Activated CD4-positive, alpha-beta T cell treated with anti-CD3 and anti-CD28 coated beads, Interleukin-2, amount 50 U/mL, for 24 hours (primary cell): Measurements from ENCODE around the gene HIP1.
"Not testable (repeated sequence)": the region's sequence is repeated elsewhere in the genome, so short reads cannot be mapped to it uniquely, and the experiment has no call there.

Source experiments
- DNase-seq, 2 donors: peaks; one replicate each; pipeline ENCODE4 v3.0.0-alpha.2; 2020; ENCODE audit warnings: low read depth in 1 of 2, low spot score in 1 of 2

HIP1 gene

DNA sequence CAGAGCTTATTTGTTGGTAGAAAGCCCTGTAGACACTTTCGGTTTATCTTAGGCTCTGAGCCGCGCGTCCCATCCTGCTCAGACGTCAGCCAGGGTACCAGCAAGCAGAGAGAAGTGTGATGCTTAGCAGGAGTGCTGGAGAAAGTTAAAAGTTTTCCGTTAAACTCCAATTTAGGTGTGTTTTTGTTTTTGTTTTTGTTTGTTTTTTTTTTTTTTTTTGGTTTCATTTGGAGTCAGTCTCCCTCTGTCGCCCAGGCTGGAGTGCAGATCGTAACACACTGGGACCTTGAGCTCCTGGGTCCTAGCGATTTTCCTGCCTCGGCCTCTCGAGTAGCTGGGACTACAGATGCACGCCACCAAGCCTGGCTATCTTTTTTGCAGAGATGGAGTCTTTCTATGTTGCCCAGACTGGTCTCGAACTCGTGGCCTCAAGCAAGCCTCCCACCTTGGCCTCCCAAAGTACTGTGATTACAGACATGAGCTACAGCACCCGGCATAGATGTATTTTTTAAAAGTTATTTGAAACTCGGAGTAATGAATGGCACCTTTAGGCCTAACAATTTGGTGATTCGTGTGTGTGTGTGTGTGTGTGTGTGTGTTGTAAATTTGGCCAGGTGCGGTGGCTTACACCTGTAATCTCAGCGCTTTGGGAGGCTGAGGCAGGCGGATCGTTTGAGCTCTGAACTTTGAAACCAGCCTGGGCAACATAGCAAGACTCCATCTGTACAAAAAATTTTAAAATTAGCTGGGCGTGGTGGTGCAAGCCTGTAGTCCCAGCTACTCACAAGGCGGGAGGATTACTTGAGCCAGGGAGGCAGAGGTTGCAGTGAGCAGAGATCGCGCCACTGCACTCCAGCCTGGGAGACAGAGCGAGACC is 1.3 kb upstream of the HIP1 start:
- no peak for DNase-seq

DNA sequence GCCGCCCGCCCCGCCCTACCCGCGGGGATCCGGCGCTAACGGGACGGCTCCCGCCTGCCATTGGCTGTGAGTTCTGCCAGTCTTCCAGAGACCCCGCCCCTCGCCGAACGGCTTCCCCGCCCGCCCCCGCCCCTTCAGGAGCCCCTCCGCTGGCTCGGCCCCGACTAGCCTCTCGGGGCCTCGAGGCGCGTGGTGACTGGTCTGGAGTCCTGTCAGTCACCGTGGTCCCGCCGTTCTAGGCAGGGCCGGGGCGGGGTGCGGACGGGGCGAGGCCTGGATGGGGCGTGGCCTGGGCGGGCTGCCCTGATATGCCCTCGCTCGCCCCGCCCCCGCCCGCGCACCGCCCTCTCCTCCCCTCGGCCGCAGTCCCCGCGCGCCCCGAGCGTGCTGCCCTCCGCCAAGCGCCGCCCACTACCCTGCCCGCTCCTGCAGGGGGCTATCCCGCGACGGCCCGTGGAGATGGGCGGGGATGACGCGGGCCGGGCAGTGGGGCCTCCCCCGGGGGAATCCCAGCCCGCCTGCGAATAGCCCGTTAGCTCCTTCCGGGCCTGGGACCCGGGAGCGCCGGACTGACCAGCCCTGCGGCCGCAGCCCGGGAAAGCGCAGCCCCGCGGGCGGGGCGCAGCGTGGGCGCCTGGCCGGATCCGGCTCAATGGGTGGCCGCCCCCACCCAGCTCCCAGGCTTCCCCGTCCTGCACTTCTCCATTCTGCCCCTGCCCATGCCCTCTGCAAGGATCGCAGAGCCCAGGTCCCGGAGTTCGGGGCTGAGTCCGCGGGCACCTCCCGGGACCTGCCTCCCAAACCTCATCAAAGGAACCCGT is 444 bp upstream of the HIP1 start:
- DNase-seq: peak; percentile 98 to 99

DNA sequence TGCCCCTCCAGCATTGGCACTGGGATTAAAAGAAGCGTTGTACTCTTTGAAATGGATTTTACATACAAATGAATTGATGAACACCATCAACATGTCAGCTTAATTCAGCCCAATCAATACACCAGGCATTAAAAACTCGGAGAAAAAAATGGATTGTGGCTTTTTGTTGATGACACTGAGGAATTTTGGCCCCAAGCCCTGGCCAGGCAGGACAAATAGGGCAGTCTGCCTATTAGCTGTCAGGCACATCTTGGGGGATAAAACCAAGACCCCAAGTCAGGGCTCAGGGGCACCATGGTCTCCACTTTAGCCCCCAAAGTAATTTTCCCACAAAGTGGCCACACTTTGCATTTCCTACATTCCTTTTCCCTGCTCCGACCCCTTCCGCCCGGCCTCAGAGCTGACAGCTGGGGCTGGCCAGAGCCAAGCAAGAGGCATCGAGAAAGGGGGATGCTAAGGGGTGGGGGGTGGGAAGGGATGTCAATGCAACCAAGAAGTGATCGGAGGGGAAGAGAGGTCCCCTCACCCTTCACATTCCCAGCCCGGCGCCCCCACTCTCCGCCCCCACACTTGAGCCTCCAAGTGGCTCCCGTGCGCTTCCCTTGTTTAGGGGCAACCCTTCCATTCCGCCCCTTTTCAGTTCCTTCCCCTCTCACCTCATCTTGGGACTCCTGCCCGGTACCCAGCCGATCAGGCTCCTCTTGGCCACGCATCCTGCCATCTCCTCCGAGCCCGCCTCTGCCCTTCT is 711 bp downstream of the HIP1 start:
- no peak for DNase-seq

DNA sequence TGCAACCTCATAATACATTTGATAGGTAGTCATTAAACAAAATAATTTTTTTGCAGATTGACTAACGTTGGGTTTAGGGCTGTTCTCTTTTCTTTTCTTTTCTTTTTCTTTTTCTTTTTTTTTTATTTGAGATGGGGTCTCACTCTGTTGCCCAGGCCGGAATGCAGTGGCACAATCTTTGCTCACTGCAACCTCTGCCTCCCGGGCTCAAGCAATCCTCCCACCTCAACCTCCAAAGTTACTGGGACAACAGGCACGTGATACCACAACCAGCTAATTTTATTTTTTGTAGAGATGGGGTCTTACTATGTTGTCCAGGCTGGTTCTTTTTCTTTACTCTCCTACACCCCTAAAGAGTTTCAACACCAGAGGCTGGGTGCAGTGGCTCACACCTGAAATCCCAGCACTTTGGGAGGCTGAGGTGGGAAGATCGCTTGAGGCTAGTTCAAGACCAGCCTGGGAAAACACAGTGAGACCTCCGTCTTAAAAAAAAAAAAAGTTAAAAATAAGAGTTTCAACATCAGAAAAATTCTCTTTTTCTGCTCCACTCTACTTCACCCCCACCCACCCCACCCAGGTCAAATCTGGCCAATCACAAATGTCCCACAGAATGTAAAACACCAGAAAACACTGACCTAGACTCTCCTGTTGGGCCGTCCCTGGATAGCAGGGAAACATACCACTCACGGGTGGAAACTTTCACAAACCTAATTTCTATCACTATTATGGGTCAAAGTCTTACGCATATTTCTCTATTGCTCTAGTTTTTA is 3.0 kb downstream of the HIP1 start:
- DNase-seq: no peak

DNA sequence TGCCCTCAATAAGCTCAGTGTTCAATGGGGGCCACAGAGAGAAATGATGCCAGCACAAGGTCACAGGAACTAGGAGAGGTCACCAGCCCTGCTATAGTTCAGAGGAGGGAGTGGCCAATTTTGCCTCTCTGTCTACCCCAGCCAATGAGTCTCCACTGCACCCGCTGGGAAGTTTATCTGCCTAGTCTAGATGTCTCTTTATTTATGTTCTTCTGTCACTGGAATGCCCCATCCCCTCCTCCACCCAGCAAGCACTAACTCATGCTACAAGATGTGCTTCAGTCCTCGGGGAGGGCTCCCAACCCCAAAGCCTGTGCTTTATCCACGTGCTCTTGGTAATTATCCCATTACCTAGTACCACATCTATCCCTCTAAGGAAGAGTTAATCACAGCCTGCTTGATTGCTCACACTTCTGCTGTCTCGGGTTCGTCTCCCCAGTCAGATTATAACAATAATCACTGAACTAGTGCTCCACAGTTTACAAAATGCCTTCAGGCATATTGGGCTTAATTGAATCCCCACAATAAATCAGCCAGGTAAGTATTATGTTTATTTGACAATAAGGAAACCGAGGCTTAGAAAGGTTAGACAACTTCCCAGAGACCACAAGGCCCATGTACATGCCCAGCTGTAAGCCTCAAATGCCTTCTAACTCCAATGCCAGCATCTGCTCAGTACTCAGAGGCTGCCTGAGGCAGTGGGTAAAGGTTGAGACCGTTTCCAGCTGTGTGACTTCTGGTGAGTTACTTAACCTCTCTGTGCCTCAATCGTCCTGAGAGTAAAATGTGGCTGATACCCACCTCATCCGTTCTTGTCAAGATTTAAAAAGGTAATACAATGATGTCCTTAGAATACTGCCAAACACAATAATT is 3.9 kb downstream of the HIP1 start:
- DNase-seq: no peak

DNA sequence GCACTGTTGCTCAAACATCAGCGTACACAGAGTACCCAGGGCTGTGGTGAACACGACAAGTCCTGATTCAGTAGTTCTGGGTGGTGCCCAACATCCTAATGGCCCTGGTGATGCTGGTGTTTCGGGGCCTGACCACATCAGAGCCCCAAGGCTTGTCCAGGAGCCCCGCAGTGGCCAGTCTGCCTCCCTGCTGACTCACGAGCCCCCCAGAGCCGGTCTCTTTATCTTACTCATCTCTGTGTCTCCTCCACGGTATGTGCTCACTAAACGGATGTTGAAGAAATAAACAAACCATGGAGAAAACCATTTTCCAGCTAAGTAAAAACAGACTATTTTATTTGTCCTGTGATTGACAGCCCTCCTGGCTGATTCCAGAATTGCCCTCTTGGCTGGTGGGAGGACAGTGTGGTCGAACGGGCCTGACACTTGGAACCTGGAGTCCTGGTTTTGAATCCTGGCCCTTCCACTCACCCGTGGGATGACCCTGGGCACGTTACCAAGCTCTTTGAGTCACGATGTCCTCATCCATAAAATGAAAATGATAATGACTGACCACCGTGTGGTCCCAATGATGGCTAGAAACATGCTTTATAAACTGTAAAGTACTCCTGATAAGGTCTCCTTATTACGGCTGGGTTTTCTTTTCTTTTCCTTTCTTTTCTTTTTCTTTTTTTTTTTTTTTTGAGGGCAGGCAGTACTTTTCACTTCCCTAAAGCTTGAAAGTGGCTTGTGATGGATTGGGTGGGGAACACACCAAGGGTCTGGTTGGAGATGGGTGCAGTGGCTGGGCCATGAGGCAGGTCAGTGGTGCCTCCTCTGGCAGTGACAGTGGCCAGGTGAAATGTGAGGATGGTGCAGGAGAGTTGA is 5.7 kb downstream of the HIP1 start:
- DNase-seq: no peak

DNA sequence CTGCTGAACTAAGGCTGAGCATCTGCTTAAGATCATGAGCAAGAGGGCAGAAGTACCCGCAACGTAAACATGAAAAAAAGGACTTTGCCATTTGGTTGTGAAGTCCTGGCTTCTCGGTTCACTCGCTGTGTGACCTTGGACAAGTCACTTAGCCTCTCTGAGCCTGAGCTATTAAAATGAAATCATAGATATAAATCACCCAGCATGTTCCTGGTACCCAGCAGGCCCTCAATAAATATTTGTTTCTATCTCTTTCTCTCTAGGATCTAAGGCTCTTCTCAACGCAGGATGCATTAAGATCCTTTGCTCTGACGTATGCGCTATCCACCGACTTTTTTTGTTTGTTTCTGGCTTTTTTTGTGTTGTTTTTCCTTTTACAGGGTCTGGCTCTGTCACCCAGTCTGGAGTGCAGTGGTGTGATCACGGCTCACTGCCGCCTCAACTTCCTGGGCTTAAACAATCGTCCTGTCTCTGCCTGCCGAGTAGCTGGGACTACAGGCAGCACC is 6.7 kb downstream of the HIP1 start:
- DNase-seq: no peak

DNA sequence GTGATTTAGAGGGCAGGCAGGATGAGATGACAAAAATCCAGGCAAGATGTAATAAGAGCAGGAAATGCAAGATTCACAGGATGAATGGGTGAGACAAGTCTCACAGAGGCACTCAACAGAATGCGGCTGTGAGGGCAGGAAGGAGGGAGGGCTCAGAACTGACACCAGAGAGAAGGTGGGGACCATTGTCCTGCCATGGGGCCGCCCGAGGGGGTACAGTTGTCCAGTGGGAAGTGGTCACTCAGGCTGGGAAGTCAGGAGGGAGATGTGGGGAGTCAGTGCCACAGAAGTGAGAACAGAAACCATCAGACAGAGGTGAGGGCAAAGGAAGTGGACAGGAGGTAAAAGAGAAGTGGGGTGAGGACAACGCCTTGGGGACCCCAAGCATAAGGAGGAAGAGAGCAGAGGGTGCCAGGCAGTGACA is 8.9 kb downstream of the HIP1 start:
- no peak for DNase-seq

DNA sequence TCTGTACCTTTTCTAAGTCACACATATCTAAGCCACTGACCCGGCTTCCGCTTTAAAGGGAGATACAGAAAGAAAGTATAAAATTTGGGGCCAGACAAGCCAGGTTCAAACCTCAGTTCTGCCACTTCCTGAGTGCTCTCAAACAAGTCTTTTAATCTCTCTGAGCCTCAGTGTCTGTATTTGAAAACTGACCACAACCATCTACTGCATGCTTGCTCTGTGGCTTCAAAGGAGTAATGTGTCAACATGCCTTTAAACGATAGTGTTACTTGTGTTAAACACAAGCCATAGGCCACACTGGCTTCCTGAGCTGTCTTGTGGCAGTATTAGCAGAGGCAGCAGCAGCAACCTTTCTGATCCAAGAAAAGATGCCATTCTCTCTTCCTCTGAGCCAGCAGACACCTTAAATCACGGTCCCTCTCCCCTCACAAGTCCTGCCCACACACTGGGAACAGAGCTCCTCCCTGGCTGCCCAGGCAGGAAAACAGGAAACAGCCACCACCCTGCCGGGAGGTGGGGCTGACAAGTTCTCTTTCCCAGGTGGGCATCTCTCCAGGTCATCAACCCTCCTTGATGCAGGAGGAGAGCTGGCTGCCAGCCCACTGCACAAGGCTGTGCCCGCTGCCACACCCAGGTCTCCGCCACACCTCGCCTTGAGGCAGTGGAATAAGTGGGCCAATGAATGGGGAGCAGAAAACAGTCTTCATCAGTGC is 10.7 kb downstream of the HIP1 start:
- no peak for DNase-seq

DNA sequence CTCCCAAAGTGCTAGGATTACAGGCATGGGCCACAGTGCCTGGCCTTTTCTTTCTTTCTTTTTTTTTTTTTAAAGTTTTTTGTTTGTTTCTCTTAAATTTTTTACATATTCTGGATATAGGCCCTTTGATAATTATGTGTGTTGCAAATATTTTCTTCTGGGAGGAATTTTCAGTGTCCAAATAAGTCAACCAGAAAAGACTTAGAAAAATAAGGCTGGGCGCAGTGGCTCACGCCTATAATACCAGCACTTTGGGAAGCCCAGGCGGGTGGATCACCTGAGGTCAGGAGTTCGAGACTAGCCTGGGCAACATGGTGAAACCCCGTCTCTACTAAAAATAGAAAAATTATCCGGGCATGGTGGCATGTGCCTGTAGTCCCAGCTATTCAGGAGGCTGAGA is 11.4 kb downstream of the HIP1 start:
- DNase-seq: not testable (repeated sequence)

DNA sequence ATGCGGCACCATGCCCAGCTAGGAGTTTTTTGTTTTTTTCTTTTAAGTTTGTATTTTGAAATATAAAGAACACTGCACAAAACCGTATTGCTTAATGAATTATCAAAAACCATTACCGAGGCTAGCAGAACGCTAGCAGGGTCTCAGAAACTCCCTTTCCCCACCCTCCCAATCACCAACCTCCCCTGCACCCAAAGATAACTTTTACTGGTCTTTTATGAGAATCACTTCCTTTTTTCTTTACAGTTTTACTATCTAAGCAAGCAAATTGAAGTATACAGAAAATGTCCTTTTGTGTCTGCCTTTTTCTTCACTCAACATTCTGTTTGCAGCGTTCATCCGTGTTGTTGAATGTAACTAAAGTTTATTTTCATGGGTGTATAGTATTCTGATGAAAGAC is 13.4 kb downstream of the HIP1 start:
- DNase-seq: no peak

DNA sequence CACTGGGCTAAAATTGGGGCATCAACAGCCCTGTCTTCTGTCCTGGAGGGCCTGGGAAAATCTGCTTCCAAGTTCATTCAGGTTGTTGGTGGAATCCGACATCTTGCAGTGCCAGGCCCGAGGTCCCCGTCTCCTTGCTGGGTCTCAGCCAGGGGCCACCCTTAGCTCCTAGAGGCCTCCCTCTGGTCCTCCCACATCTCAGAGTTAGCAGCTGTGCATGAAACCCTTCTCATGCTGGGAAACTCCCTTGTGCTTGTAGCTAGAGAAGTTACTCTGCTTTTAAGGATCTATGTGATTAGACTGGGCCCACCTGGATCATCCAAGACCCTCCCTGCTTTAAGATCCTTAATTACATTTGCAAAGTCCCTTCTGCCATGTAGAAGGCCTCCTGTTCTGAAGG is 15.3 kb downstream of the HIP1 start:
- DNase-seq: no peak

DNA sequence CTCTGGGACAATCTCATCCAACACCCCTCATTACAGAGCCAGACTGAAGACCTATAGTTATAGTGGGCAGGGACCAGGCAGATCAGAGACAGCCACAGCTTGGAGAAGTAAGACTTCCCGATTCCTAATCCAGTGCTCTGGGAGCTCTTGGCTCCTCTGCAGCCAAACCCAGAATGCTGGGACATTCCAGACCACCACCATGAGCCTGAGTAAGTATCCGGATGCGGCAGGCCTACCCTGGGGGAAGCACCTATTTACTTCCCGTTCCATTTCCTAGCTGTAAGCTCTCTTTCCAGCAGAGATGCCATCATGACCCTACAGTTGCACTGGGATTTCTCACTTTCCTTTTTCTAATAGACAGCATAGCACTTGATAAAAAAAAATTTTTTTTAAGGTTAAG is 16.4 kb downstream of the HIP1 start:
- no peak for DNase-seq

DNA sequence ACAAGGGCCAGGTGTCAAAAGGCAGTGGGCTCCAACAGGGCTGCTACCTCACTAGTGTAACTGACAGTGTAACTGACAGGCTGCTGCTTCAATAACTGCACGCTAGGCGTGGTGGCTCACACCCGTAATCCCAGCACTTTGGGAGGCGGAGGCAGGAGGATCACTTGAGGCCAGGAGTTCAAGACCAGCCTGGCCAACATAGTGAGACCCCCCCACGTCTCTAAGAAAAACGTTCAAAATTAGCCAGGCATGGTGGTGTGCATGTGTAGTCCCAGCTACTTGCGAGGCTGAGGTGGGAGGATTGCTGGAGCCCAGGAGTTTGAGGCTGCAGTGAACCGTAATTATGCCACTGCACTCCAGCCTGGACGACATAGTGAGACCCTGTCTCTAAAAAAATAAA is 16.8 kb downstream of the HIP1 start:
- DNase-seq: not testable (repeated sequence)

DNA sequence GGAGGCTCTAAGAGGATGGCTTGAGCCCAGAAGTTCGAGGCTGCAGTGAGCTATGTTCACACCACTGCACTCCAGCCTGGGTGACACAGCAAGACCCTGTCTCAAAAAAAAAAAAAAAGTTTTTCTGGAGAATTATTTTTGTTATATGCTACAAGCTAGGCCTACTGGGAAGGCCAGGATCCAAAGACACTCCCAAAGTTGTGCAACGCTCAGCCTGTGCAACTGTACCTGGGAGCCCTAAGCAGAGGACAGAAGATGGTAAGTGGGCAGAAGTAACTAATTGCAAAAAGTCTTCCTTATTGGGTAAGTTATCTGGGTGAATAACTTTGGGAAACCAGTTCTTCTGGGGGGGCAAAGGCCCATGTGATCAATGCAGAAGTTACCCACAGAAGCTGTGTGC is 17.3 kb downstream of the HIP1 start:
- DNase-seq: no peak

DNA sequence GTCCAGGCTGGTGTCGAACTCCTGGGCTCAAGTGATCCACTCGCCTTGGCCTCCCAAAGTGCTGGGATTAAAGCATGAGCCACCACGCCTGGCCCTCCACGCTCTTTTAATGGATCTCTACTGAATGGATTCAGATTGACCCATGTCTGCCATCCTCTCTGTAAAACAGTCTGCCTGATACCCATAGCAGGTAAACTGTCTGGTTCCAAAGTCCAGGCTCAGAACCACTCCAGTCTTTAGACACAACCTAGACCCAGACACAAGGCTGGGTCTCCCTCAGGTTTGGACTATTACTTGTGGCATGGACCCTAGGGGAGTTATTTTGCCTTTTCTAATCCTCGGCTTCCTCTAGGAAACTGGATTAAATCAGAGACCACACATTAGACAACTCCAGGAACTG is 19.1 kb downstream of the HIP1 start:
- DNase-seq: no peak

DNA sequence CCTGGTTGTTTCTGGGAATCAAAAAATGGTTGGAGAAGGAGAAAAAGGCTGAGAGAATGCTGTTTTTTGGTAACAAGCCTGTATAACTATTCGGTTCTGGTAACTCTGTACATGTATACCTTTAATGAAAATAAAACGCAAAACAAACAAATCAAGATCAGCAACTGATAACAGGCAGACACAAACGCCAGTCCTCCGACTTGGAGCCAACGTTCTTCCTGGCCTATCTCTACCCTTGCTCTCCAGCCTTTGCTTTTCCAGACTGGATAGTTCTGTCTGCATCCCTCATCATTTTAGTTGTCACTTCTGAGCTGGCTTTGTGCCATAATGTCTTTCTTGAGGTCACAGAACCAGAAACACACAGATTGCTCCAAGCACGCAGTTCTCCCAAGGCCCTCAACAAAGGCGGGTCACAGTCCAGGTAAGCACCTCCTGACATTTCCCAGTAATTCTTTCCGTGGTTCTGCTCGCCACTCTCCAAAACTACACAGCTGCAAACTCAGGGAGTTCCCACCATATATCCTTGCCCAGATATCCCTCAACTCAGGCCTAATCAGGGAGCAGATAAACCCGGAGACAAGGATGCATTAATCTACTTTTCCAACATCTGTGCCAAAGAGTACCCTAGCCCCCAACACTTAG is 20.2 kb downstream of the HIP1 start:
- no peak for DNase-seq

DNA sequence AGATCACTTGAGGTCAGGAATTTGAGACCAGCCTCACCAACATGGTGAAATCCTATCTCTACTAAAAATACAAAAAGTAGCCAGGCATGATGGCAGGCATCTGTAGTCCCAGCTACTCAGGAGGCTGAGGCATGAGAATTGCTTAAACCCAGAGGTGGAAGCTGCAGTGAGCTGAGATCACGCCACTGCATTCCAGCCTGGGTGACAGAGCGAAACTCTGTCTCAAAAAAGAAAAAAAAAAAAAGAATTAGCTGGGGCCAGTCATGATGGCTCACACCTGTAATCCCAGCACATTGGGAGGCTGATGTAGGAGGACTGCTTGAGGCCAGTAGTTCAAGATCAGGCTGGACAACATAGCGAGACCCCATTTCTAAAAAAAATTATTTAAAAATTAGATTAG is 21.0 kb downstream of the HIP1 start:
- not testable (repeated sequence) for DNase-seq
